Chondrocyte (in vitro differentiated cells): ENCODE measurements around the gene MPHOSPH6. TPM values are rescaled to one million over a fixed set of nuclear protein-coding genes. Genes with fewer than 3 reads are reported as not detected.

Experiments used
- DNase-seq: peaks from one replicate; pipeline ENCODE4 v3.0.0; 2021; ENCODE audit warnings: mixed read lengths, low spot score
- H3K27ac Mint-ChIP-seq: one replicate; pipeline ENCODE4 v1.8.0; 2021; ENCODE audit warnings: mild to moderate bottlenecking, moderate library complexity, mixed read lengths; ENCODE audit not compliant: unreplicated experiment
- H3K27me3 Mint-ChIP-seq: 2 replicates; pipeline ENCODE4 v1.8.0; 2021; ENCODE audit warnings: low read depth, mixed read lengths
- H3K36me3 Mint-ChIP-seq: 2 replicates; pipeline ENCODE4 v1.8.0; 2021; ENCODE audit warnings: low read depth, mixed read lengths
- H3K4me1 Mint-ChIP-seq: 2 replicates; pipeline ENCODE4 v1.8.0; 2021; ENCODE audit warnings: low read depth, mild to moderate bottlenecking, mixed read lengths
- H3K4me3 Mint-ChIP-seq: one replicate; pipeline ENCODE4 v1.8.0; 2021; ENCODE audit warnings: mild to moderate bottlenecking, moderate library complexity, mixed read lengths; ENCODE audit not compliant: unreplicated experiment
- H3K9me3 Mint-ChIP-seq: 2 replicates; pipeline ENCODE4 v1.8.0; 2021; ENCODE audit warnings: low read depth, mixed read lengths
- CTCF ChIP-seq: fragments of 200-600 bp; sonication (generic); IDR thresholded peaks from 2 replicates; pipeline ENCODE4 v1.5.0; 2021; ENCODE audit warnings: antibody characterized with exemption, mild to moderate bottlenecking, moderate library complexity
- total RNA-seq: library from RNA; stranded (reverse); gene quantifications from 3 replicates; pipeline ENCODE4 v1.2.1, GENCODE V29; 2021

The MPHOSPH6 gene
- total RNA-seq, 1 donor from 2014 or later: 14.6 TPM

GRCh38 chr16:82192665-82193064, 22.6 kb upstream of the MPHOSPH6 start:
- Mint-ChIP-seq H3K27ac (no peak overlapping the region), H3K4me3 (no peak overlapping the region), H3K27me3 (peaks cover 42% of the 10 kb centered on the region), H3K9me3 (no peaks in the 10 kb centered on the region), H3K4me1 (no peaks in the 10 kb centered on the region), H3K36me3 (no peaks in the 10 kb centered on the region)
- TF ChIP-seq CTCF: no peak
- DNase-seq: no peak

DNA sequence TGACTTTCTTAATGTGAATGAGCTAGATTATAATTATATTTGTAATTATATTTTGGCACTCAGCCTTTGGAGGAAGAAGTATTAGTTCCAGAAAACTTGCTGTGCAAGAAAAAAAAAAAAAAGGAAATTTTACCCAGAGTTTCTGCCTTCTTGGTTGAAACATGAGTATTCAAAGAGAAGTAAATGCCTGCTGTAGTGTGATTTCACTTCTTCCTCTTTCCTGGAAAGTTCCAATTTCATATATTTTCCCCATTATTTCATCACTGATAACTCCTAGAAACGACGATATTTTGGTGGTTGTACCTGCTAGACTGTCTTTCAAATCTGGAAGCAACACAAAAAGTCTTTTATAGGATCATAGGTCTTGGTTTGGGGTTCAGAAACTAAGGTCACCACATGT, 20.4 kb upstream of the MPHOSPH6 start:
- DNase-seq: no peak

DNA sequence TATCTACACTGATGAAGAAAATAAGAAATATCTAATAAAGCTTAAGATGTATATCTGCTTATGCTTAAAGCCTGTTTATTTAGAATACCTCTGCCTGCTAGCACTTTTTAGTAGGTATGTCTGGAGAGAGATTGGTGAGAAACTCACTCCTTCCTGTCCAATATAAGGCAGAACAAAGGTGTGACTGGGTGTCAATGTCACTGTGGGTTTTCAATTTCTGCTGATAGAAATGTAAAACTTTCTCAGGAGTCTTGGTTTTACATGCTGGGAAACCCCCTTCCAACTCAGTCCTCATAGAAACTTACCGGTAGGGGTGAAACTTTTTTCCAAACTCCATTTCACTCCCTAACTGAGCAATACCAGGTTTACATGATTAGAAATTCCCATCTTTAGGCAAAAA, 17.8 kb upstream of the MPHOSPH6 start:
- H3K4me3 Mint-ChIP-seq: no peak overlapping the region
- no peaks in the 10 kb centered on the region for H3K9me3 Mint-ChIP-seq
- no peaks in the 10 kb centered on the region for H3K4me1 Mint-ChIP-seq
- H3K27ac Mint-ChIP-seq: no peak overlapping the region
- DNase-seq: no peak
- no peak for TF ChIP-seq CTCF
- peaks cover 42% of the 10 kb centered on the region for H3K27me3 Mint-ChIP-seq
- no peaks in the 10 kb centered on the region for H3K36me3 Mint-ChIP-seq

More for the DNA sequence above, 20.4 kb upstream of the MPHOSPH6 start:
- Mint-ChIP-seq H3K36me3 (no peaks in the 10 kb centered on the region), H3K27me3 (peaks cover 36% of the 10 kb centered on the region), H3K27ac (no peak overlapping the region), H3K4me1 (no peaks in the 10 kb centered on the region), H3K9me3 (no peaks in the 10 kb centered on the region), H3K4me3 (no peak overlapping the region)
- no peak for TF ChIP-seq CTCF

- H3K4me1 Mint-ChIP-seq: no peaks in the 10 kb centered on the region
- no peaks in the 10 kb centered on the region for H3K9me3 Mint-ChIP-seq
- no peak overlapping the region for H3K4me3 Mint-ChIP-seq
- H3K27ac Mint-ChIP-seq: no peak overlapping the region
- no peak for TF ChIP-seq CTCF
- DNase-seq: no peak
- H3K36me3 Mint-ChIP-seq: no peaks in the 10 kb centered on the region
- H3K27me3 Mint-ChIP-seq: peaks cover 41% of the 10 kb centered on the region
These were observed 15.0 kb upstream of the MPHOSPH6 start for GRCh38 chr16:82185012-82185411.

DNA sequence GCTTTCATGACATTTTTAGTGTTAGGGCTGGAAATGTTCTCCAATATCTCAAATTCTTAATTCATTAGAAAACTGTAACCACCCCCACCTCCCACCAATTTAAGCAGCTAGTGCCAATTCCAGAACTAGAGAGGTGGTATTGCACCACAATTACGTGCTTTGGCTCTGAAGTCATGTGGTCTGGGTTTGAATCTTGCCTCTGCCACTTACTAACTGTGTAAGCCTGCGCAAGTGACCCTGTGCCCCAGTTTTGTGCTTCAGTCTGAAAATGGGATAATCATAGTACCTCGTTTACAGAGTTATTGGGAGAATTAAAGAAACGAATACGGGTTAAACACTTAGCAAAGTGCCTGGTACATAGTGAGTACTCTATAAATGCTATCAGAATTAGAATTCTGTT, 14.2 kb upstream of the MPHOSPH6 start:
- no peaks in the 10 kb centered on the region for H3K9me3 Mint-ChIP-seq
- H3K36me3 Mint-ChIP-seq: no peaks in the 10 kb centered on the region
- H3K27me3 Mint-ChIP-seq: peaks cover 40% of the 10 kb centered on the region
- no peak for TF ChIP-seq CTCF
- H3K4me1 Mint-ChIP-seq: no peaks in the 10 kb centered on the region
- no peak overlapping the region for H3K27ac Mint-ChIP-seq
- H3K4me3 Mint-ChIP-seq: no peak overlapping the region
- DNase-seq: no peak
